BE2C (cell line): ENCODE data around the gene PSMB4.

Experiments
- DNase-seq: peaks from one replicate; pipeline ENCODE4 v3.0.0-alpha.2; 2020
- H3K27me3 ChIP-seq: fragments of 250-450 bp; sonication (Bioruptor Pico); 2 replicates; pipeline ENCODE4 v1.5.1; 2020; ENCODE audit warnings: mild to moderate bottlenecking
- H3K36me3 ChIP-seq: fragments of 250-450 bp; sonication (Bioruptor Pico); 2 replicates; pipeline ENCODE4 v1.5.1; 2020; ENCODE audit warnings: mild to moderate bottlenecking
- H3K4me1 ChIP-seq: fragments of 250-450 bp; sonication (Bioruptor Pico); 2 replicates; pipeline ENCODE4 v1.5.1; 2020
- H3K4me3 ChIP-seq: 2 replicates; pipeline ENCODE4 v1.5.1; 2011; ENCODE audit warnings: low read depth, low read length
- H3K9me3 ChIP-seq: fragments of 250-450 bp; sonication (Bioruptor Pico); 2 replicates; pipeline ENCODE4 v1.5.1; 2020
- TF ChIP-seq, protein P1 (sequence below): IDR thresholded peaks from 2 replicates; pipeline ENCODE4 v1.5.1; 2012; ENCODE audit warnings: mild to moderate bottlenecking, low read depth, low read length

The PSMB4 gene

DNA sequence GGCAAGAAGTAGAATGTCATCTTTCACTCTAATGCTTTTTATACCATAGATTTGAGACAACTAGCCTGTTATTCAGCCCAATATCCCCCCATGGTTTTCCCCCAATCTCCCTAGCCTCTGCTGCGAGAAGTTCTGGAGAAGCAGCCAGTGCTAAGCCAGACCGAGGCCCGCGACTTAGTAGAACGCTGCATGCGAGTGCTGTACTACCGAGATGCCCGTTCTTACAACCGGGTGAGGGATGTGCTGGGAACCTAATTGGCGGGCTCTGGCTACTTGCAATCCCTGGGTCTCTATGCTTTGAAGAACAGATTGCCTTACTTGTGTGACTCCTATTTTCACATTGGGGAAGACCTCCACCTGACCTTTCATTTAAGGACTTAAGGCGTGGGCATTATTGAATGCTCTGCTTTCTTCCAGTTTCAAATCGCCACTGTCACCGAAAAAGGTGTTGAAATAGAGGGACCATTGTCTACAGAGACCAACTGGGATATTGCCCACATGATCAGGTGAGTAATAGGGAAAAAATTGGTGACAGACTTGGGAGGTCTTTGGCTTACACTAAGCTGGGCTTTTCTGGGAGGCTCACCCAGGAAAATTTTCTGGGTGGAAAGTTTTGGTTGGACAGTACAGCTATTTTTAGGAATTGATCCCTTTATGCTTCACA lies 1.9 kb downstream of the PSMB4 start:
- Histone ChIP-seq H3K4me3 (no peak overlapping the region), H3K36me3 (peaks cover 58% of the 10 kb centered on the region)
- DNase-seq, result no peak

DNA sequence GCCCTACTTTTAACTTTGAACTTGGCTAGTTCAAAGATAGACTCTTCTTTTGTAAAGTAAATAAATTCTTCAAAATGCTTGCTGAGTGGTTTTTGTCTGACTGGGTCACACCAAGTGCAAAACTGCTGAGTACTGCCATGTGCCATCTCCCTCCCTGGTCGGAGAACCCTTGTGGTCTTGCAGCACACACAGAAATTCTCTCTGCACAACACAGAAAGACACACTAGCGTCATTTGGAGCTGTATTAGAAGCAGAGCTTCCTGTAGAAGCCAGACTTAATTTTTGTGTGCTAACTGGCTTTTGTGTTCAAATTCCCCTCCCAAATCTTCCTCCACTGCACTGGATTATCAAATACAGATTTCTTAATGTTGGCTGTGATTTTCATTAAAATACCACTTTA lies 2.5 kb downstream of the PSMB4 start:
- TF ChIP-seq, protein P1, sequence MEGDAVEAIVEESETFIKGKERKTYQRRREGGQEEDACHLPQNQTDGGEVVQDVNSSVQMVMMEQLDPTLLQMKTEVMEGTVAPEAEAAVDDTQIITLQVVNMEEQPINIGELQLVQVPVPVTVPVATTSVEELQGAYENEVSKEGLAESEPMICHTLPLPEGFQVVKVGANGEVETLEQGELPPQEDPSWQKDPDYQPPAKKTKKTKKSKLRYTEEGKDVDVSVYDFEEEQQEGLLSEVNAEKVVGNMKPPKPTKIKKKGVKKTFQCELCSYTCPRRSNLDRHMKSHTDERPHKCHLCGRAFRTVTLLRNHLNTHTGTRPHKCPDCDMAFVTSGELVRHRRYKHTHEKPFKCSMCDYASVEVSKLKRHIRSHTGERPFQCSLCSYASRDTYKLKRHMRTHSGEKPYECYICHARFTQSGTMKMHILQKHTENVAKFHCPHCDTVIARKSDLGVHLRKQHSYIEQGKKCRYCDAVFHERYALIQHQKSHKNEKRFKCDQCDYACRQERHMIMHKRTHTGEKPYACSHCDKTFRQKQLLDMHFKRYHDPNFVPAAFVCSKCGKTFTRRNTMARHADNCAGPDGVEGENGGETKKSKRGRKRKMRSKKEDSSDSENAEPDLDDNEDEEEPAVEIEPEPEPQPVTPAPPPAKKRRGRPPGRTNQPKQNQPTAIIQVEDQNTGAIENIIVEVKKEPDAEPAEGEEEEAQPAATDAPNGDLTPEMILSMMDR, result no peak
- H3K4me3 ChIP-seq, result no peak overlapping the region
- DNase-seq, result no peak
- H3K27me3 ChIP-seq, result no peaks in the 10 kb centered on the region
- peaks cover 64% of the 10 kb centered on the region for H3K36me3 ChIP-seq
- no peaks in the 10 kb centered on the region for H3K4me1 ChIP-seq
- no peaks in the 10 kb centered on the region for H3K9me3 ChIP-seq

More for the DNA sequence above, 1.9 kb downstream of the PSMB4 start:
- H3K9me3 ChIP-seq, result no peaks in the 10 kb centered on the region
- TF ChIP-seq, protein P1, result no peak
- no peaks in the 10 kb centered on the region for H3K4me1 ChIP-seq
- no peaks in the 10 kb centered on the region for H3K27me3 ChIP-seq

DNA sequence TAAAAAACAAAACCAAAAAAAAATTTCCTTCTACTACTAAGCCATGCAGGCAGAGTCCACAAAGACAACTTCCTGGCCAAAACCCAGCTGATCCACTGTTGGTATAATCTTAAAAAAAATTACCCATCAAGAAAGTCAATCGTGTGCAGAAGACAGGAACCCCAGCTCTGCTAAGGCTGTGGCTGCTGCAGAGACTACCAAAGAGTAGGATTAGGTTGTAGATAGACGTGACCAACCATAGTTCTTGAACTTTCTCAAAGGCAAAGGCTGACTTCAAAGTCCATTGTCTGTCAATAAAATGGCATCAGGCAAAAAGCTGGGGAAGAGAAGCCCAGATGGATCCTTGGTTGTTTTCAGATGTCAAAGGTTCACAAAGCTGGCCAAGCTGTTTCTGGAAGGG lies 3.4 kb downstream of the PSMB4 start:
- Histone ChIP-seq H3K4me3 (no peak overlapping the region), H3K27me3 (no peaks in the 10 kb centered on the region), H3K9me3 (no peaks in the 10 kb centered on the region), H3K4me1 (no peaks in the 10 kb centered on the region), H3K36me3 (peaks cover 73% of the 10 kb centered on the region)
- TF ChIP-seq, protein P1, result no peak
- no peak for DNase-seq

DNA sequence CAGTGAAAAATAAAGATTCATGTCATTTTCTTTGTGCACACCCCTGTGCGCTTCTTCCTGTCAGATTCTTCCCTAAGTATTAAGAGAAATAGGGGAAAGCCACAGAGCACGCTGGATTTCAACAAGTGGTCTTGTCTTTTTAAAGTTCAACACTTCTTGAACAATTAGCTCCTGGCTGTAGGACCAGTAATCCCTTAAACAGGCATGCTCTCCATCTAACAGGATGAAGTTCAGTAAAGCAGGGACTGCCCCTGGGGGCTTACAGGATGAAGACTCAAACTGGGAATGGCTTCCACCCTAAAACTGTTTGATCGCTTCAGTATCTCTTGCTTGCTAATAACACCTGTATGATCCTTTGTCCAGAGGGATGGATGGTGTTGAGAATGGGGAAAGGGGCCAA lies 4.2 kb downstream of the PSMB4 start:
- Histone ChIP-seq H3K9me3 (no peaks in the 10 kb centered on the region), H3K36me3 (peaks cover 76% of the 10 kb centered on the region)
- TF ChIP-seq, protein P1, result no peak

DNA sequence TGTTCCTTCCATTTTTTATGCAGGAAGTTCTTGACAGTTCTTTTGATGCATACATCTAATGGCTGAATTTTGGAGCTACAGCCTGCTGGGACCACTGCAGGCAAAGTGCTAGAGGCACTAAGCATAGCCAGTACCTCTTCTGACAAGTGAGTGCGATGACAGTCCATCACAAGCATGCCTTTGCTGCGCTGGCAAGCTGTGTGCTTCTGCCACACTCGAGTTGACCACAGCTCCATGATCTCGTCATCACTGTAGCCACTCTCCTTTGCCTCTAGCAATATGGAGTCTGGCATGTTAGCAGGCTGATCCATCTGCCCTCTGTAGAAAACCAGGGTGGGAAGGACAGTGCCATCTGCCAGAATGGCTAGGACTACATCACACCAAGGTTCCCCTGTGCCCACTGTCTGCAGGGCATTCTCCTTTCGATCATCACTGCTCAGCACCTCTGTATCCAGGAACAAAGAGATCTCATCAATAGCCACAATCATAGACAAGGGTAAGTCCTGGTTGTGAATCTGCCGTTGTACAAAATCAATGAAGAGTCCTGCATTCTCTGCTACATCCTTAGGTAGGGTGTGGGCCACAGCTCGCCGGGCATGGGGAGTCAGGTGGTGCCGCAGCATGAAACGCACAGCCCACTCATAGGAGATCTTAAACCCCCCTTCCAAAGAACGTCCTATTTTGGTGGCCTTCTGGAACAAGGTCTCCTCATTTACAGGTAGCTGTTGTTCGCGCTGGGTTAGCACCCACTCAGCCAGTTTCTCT lies 6.0 kb downstream of the PSMB4 start:
- no peak overlapping the region for H3K4me3 ChIP-seq
- H3K4me1 ChIP-seq, result no peaks in the 10 kb centered on the region
- H3K27me3 ChIP-seq, result no peaks in the 10 kb centered on the region
- TF ChIP-seq, protein P1, result no peak
- no peak for DNase-seq
- H3K36me3 ChIP-seq, result peaks cover 85% of the 10 kb centered on the region
- no peaks in the 10 kb centered on the region for H3K9me3 ChIP-seq

More for the DNA sequence above, 4.2 kb downstream of the PSMB4 start:
- Histone ChIP-seq H3K4me3 (no peak overlapping the region), H3K4me1 (no peaks in the 10 kb centered on the region), H3K27me3 (no peaks in the 10 kb centered on the region)
- no peak for DNase-seq

DNA sequence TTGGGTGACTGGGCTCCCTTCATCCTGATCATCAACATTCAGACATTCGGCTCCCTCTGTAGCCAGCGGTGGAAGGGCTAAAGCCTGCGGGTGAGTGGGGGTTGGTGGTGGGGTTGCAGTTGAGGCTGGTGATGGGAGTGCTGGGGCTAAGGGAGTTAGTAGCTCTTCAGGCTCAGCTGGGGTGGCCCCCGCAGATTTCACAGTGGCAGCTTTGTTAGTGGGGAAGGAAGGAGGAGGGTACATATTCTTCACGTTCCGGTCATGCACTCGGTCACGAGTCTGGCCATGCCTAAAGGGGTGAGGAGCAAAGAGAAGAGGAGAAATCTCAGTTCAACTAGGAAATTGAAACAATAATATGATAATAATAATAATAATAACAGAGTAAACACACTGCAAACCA lies 6.8 kb downstream of the PSMB4 start:
- no peaks in the 10 kb centered on the region for H3K9me3 ChIP-seq
- peaks cover 85% of the 10 kb centered on the region for H3K36me3 ChIP-seq
- H3K4me1 ChIP-seq, result no peaks in the 10 kb centered on the region
- DNase-seq, result no peak
- no peaks in the 10 kb centered on the region for H3K27me3 ChIP-seq
- TF ChIP-seq, protein P1, result no peak
- H3K4me3 ChIP-seq, result no peak overlapping the region
